HG02588 (cell line): ENCODE measurements around the gene CTNND2.

ENCODE experiments used
- ATAC-seq: cut with Tn5 transposase; IDR thresholded peaks from one replicate; pipeline ENCODE4 v1.9.1; 2021; ENCODE audit warnings: mild to moderate bottlenecking, moderate library complexity; ENCODE audit not compliant: unreplicated experiment

CTNND2 gene

GRCh38 chr5:11212706-11213105 lies 691.5 kb downstream of the CTNND2 start:
- ATAC-seq, result no peak

GRCh38 chr5:11197726-11198125 lies 706.5 kb downstream of the CTNND2 start:
- ATAC-seq, result no peak

DNA sequence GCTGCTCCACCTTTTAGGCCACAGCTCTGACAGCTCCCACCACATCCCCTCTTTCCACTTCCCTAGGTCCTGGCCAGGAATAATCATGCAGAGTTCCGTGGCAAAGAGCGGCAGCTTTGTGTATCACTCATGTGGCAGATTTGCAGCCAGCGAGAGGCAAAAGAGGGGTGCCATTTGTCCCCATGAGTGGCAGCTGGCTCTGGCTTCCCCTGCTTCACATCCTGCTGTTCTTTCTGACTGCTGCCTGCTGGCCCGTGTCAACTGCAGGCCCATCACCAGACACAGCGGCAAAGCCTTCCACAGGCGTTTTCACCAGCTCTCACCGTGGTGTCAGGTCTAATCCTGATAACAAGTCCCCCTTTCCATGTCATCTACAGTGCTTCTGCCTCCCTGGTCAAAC lies 712.6 kb downstream of the CTNND2 start:
- no peak for ATAC-seq

GRCh38 chr5:11182441-11183080 lies 721.7 kb downstream of the CTNND2 start:
- no peak for ATAC-seq

DNA sequence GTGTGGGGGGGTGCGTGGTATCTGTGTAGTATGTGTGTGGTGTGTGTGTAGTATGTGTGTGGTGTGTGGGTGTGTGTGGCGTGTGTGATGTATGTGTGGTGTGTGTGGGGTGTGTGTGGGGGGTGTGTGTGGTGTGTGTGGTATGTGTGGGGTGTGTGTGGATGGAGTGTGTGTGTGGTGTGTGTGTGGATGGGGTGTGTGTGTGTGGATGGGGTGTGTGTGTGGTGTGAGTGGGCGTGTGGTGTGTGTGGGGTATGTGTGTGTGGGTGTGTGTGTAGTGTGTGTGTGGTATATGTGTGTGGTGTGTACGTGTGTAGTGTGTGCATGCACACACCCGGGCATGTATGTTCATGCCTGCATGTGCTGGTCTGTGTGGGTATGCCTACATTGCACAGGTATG lies 722.3 kb downstream of the CTNND2 start:
- ATAC-seq, result no peak

DNA sequence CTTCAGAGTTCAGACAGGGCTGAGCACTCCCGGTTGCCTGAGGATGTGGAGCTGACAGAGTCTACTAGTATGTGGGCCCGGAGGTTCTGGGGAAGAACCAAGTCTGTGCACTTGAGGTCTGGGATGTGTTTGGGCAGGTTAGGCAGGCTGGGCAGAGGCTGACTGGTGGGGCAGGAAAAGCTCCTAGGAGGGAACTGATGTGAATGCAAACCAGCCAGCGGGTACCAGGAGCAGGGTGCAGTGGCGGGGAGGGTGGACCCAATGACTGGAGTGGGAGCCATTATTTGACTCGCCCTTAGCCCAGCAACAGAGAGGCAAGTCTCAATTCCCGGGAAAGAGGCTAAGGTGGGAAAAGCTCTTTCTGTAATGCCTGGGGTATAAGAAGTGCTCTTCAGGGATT lies 723.4 kb downstream of the CTNND2 start:
- ATAC-seq, result no peak

DNA sequence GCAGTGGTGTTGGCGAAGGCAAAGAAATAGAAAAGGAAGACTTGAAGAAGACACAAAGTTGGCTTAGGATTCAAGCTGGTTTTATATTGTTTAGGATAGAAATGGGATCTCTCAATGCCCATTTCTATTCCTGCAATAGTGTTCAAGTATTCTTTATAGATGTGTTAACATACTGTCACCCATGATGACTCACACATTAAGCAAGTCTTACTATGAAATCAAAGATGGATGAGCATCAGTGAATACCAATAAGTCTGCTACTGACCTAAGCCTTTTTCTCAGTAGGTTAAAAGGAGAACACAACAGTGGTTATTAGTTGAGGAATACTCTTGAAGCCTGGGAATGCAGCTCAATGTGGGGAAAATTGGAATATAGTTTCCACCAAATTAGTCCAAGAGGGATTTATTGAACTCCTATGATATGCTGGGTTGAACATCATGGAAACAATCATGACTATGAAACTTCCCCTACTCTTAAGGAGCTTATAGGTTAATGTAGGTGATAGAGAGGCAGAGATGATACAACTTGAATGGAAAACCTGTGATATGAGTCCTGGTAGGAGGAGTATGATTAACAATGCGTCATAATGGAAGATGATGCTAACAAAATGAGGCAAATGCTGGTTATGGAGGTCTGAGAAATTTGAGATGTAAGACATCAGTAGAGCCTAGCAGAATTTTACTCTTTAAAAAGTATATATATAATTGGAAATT lies 726.1 kb downstream of the CTNND2 start:
- ATAC-seq, result no peak

- ATAC-seq, result no peak
Measured at GRCh38 chr5:11174591-11174990, 729.7 kb downstream of the CTNND2 start.

GRCh38 chr5:11172484-11172883 lies 731.8 kb downstream of the CTNND2 start:
- no peak for ATAC-seq

DNA sequence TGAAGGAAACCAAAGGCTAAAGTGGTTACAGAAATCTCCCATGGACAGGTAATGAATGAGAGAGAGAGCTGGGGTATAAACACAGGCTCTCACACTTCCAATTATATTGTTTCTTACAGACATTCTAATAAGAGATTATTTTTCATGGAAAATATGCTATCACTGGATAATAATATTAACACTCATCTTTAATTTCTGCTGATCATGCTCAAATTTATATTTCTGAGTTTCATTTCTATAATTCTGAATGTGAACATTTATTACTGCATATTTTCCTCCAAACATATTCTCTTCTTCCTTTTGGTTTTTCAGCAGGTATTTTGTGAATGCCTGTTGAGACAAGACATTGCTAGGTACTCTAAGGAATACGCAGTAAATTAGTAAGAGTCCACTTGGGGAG lies 733.0 kb downstream of the CTNND2 start:
- no peak for ATAC-seq

GRCh38 chr5:11166923-11167322 lies 737.3 kb downstream of the CTNND2 start:
- ATAC-seq, result no peak

GRCh38 chr5:11164531-11165294 lies 739.5 kb downstream of the CTNND2 start:
- ATAC-seq, result no peak

DNA sequence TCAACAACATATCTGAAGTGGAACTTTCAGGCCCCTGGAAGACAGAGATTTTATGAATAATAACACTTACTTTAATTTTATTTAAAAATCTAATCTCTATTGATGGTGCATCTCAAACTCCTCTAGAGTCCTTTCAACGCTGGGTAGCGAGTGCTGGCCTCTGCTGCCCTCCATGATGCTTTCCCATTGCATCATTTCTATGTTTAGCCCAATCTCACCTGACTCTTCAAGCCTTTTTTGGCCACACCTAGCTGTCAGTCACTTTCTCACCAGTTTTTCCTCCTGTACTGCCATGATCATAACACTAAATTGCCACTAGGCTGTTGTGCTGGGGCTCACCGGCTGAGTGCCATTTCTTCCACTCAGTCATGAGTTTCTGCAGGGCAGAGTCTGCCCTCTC lies 747.1 kb downstream of the CTNND2 start:
- no peak for ATAC-seq

DNA sequence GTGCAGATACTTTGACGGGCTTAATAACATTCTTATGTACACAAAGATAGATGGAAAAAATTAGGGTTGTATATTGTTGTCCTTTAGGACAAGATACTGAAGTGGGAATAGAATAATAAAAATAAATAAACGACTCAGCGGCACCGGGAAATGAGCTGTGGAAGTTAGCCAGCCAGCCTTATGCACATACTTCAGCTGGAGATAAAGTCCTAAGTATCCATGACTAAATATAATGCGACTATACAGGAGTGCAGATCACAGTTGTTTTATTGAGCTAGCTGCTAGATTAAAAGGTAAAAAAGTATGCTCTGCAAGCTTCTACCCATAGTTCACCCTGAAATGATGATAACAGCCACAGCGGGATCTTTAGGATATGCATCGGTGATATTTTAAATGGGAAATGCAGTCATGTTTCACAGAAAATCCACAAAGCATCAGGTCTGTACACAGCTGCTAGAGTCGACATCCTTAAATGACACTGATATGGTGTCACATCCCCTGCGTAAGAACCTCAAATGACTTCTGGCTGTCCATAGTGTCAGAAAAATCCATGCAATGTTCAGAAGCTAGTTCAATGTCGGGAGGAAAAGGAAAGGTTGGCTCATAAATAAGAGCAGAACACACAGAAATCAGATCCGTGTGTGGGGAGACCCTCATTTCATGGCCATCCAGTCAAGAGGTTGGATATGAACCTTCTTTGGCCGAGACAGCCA lies 750.4 kb downstream of the CTNND2 start:
- no peak for ATAC-seq

DNA sequence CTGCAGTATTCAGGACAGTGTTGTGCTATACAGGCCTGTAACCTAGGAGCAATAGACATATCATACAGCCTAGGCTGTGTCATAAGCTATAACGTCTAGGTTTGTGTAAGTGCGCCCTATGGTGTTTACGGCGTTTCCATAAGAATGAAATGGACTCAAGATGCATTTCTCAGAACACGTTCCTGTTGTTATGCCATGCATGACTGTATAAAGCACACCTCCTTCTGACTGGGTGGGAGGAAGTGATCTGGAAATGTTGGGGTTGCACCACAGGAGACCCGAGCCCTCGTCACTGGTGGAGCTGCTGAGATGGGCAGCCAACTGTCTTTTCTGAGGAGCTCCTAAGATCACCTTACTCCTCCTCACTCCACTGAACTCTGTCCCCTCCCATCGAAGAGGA lies 751.9 kb downstream of the CTNND2 start:
- ATAC-seq, result no peak

- ATAC-seq, result no peak
Measured at GRCh38 chr5:11150976-11151375, 753.3 kb downstream of the CTNND2 start.

- no peak for ATAC-seq
Measured at GRCh38 chr5:11148810-11149539, 755.3 kb downstream of the CTNND2 start.

DNA sequence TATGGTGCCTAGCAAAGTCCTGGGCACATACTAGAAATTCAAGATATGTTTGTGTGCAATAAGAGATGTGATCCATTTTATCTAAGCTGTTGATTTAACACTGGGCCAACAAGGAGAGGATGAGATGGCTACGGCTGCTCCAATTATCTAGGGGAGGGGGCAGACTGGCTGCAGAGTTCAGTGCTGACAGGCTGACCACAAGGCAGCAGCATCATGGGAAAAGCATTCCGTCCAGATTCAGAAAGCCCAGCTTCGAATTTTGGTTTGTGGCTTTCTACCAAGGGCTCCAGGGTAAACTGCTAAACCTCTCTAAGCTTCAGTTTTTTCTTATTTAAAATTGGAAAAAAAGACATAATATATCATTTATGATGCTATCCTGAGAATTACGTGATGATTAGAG lies 758.1 kb downstream of the CTNND2 start:
- ATAC-seq, result no peak

DNA sequence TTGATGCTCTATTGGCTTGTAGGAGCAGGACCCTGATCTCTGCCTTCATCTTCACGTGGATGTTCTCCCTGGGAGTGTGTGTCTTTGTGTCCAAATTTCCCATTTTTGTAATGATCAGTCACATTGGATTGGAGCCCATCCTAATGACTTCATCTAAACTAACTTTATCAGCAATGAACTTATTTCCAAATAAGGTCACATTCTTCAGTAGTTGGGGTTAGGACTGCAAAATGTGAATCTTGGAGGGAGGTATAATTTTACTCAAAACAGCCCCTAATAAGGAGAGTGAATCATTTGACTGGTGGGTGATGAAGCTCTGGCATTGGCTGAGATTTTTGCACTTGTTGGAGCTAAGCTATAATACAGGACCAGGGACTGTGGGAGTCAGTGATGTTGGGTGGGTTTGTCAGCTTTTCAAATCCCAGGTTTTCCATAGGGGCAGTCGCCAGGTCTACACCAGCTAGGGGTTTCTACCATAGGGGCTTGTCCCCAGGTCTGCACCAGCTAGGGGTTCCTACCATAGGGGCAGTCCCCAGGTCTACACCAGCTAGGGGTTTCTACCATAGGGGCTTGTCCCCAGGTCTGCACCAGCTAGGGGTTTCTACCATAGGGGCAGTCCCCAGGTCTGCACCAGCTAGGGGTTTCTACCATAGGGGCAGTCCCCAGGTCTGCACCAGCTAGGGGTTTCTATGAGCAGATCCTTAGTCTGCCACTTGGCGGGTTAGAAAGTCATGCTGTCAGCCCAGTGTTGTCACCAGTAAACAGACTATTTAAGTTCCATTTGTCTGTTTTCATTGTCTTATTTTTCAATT lies 760.6 kb downstream of the CTNND2 start:
- peak; percentile 92 for ATAC-seq
